Esophagus muscularis mucosa (tissue), 4 donors: Measurements from ENCODE around the gene ITGAD. TPM values are rescaled to one million over a fixed set of nuclear protein-coding genes. Genes with fewer than 3 reads are reported as not detected.

ENCODE experiments used
- DNase-seq: peaks from one replicate; pipeline ENCODE4 v3.0.0-alpha.2; 2017; ENCODE audit errors: extremely low spot score
- H3K27ac ChIP-seq, 4 donors: fragments of 200-600 bp; sonication (generic); replicated peaks in 1 of 4; 1 replicate in 3 of 4; 2 replicates in 1 of 4; pipeline ENCODE4 v1.5.1; 2016 to 2019; ENCODE audit warnings: mild to moderate bottlenecking in 1 of 4
- H3K27me3 ChIP-seq, 4 donors: fragments of 200-600 bp; sonication (generic); one replicate each; pipeline versions ENCODE4 v1.5.1 to v1.6.0; 2016 to 2019
- H3K36me3 ChIP-seq, 4 donors: fragments of 200-600 bp; sonication (generic); one replicate each; pipeline ENCODE4 v1.5.1; 2016 to 2019
- H3K4me1 ChIP-seq, 4 donors: fragments of 200-600 bp; sonication (generic); one replicate each; pipeline ENCODE4 v1.5.1; 2016 to 2019
- H3K4me3 ChIP-seq, 4 donors: fragments of 200-600 bp; sonication (generic); 1 replicate in 2 of 4; 2 replicates in 2 of 4; pipeline ENCODE4 v1.5.1; 2016 to 2019; ENCODE audit warnings: mild to moderate bottlenecking in 4 of 4, moderate library complexity in 1 of 4
- H3K9me3 ChIP-seq, 4 donors: fragments of 200-600 bp; sonication (generic); 1 replicate in 3 of 4; 2 replicates in 1 of 4; pipeline ENCODE4 v1.5.1; 2016 to 2019
- CTCF ChIP-seq, 3 experiments: fragments of 200-600 bp in 2 of 3; fragments of 450-650 bp in 1 of 3; sonication (generic) in 2 of 3; IDR thresholded peaks; one replicate each; pipeline ENCODE4 v1.5.1; 2017 to 2019; ENCODE audit warnings: antibody characterized with exemption in 3 of 3, mild to moderate bottlenecking in 2 of 3, moderate library complexity in 1 of 3
- EP300 ChIP-seq: sonication (generic); formaldehyde crosslinking; IDR thresholded peaks from one replicate; pipeline ENCODE4 v1.6.1; 2017; ENCODE audit warnings: antibody characterized with exemption
- POLR2A ChIP-seq: fragments of 450-650 bp; IDR thresholded peaks from one replicate; pipeline ENCODE4 v1.6.1; 2017; ENCODE audit warnings: antibody characterized with exemption, moderate library complexity, mild to moderate bottlenecking, low read depth
- POLR2AphosphoS5 ChIP-seq, 2 donors: sonication (generic); formaldehyde crosslinking; IDR thresholded peaks; one replicate each; pipeline ENCODE4 v1.6.1; 2017; ENCODE audit warnings: antibody characterized with exemption in 2 of 2
- WGBS: methylation state at CpG from one replicate; pipeline ENCODE4 v1.1.5; 2018; 5-methylcytosine and 5-hydroxymethylcytosine counted together
- intact Hi-C: fragments of 100-400 bp; cut with DNase I; formaldehyde crosslinking; loops from one replicate; pipeline ENCODE4 v1.15.1; 2023
- total RNA-seq, 4 donors: library from RNA; depleted of rRNA; stranded (reverse); fragments of >200 nt; gene quantifications; one replicate each; pipeline versions ENCODE4 v1.1.0 to v1.2.1, GENCODE V29; 2016

Gene ITGAD
- total RNA-seq, 4 donors from 2014 or later, result 0.50 TPM; not detected in 3

GRCh38 chr16:31397701-31398100 lies 4.6 kb downstream of the ITGAD start:
- peaks cover 0 to 13% (median 0%) of the 10 kb centered on the region in 4 donors for H3K9me3 ChIP-seq
- H3K36me3 ChIP-seq, result no peaks in the 10 kb centered on the region
- no peak for DNase-seq
- WGBS, result 79% methylated on average over 6 of the region's 9 CpGs
- no peaks in the 10 kb centered on the region for H3K4me1 ChIP-seq
- intact Hi-C loops, result no loop called here
- no peak overlapping the region for H3K4me3 ChIP-seq
- TF ChIP-seq POLR2AphosphoS5 (IDR thresholded peaks at IDR 0.05) (no peak), EP300 (no peak), CTCF (IDR thresholded peaks at IDR 0.05) (no peak), POLR2A (no peak)
- peaks cover 0 to 28% (median 0%) of the 10 kb centered on the region in 4 donors for H3K27me3 ChIP-seq
- no peak overlapping the region for H3K27ac ChIP-seq

- Histone ChIP-seq H3K36me3 (no peaks in the 10 kb centered on the region), H3K27ac (no peak overlapping the region), H3K4me3 (no peak overlapping the region), H3K9me3 (peaks cover 0 to 13% (median 0%) of the 10 kb centered on the region in 4 donors), H3K27me3 (peaks cover 0 to 9% (median 0%) of the 10 kb centered on the region in 4 donors), H3K4me1 (no peaks in the 10 kb centered on the region)
- intact Hi-C loops, result no loop called here
- no peak for DNase-seq
- TF ChIP-seq CTCF (IDR thresholded peaks at IDR 0.05) (no peak), POLR2AphosphoS5 (IDR thresholded peaks at IDR 0.05) (no peak)
- WGBS, result 91% methylated on average over 2 of the region's 2 CpGs
Observed at GRCh38 chr16:31400191-31400590, 7.1 kb downstream of the ITGAD start.

GRCh38 chr16:31401436-31401835 lies 8.3 kb downstream of the ITGAD start:
- TF ChIP-seq CTCF (IDR thresholded peaks at IDR 0.05) (no peak), POLR2A (no peak), EP300 (no peak), POLR2AphosphoS5 (IDR thresholded peaks at IDR 0.05) (no peak)
- Histone ChIP-seq H3K36me3 (no peaks in the 10 kb centered on the region), H3K27me3 (peaks cover 0 to 9% (median 0%) of the 10 kb centered on the region in 4 donors), H3K27ac (no peak overlapping the region), H3K4me1 (no peaks in the 10 kb centered on the region), H3K4me3 (no peak overlapping the region), H3K9me3 (peaks cover 0 to 13% (median 0%) of the 10 kb centered on the region in 4 donors)
- no peak for DNase-seq
- 76% methylated on average over 11 of the region's 11 CpGs for WGBS
- intact Hi-C loops, result no loop called here

- Histone ChIP-seq H3K4me1 (no peaks in the 10 kb centered on the region), H3K9me3 (peaks cover 0 to 13% (median 0%) of the 10 kb centered on the region in 4 donors), H3K4me3 (no peak overlapping the region), H3K27ac (no peak overlapping the region), H3K27me3 (peaks cover 0 to 3% (median 0%) of the 10 kb centered on the region in 4 donors), H3K36me3 (no peaks in the 10 kb centered on the region)
- 87% methylated on average over 1 of the region's 1 CpG for WGBS
- intact Hi-C loops, result no loop called here
- TF ChIP-seq POLR2AphosphoS5 (IDR thresholded peaks at IDR 0.05), result no peak
- no peak for TF ChIP-seq CTCF (IDR thresholded peaks at IDR 0.05)
- no peak for TF ChIP-seq POLR2A
- TF ChIP-seq EP300, result no peak
- DNase-seq, result no peak
Observed at GRCh38 chr16:31402687-31403086, 9.6 kb downstream of the ITGAD start.
